Psoas muscle (tissue), 8 donors: Measurements from ENCODE around the gene ELAVL3. TPM values are rescaled to one million over a fixed set of nuclear protein-coding genes. Genes with fewer than 3 reads are reported as not detected.
"Not testable (repeated sequence)": the region's sequence is repeated elsewhere in the genome, so short reads cannot be mapped to it uniquely, and the experiment has no call there.

Experiments used
- ATAC-seq, 4 donors: fragments of 200-7000 bp; cut with Tn5 transposase; one replicate each; pipeline ENCODE4 v1.9.1; 2020; ENCODE audit warnings: moderate library complexity in 3 of 4, mild to moderate bottlenecking in 2 of 4
- DNase-seq, 2 donors: peaks; one replicate each; pipeline ENCODE4 v3.0.0-alpha.2; 2020
- H3K27ac ChIP-seq: fragments of 200-600 bp; one replicate; pipeline ENCODE4 v1.8.0; 2022
- H3K27me3 ChIP-seq, 3 donors: fragments of 200-600 bp in 1 of 3; one replicate each; pipeline versions ENCODE4 v1.6.1 to v1.8.0; 2013 to 2022; ENCODE audit warnings: low read length in 2 of 3, mild to moderate bottlenecking in 2 of 3, moderate library complexity in 1 of 3; ENCODE audit not compliant: insufficient read depth in 3 of 3
- H3K36me3 ChIP-seq, 2 donors: fragments of 200-600 bp in 1 of 2; one replicate each; pipeline versions ENCODE4 v1.6.1 to v1.8.0; 2013 to 2022; ENCODE audit warnings: low read depth in 1 of 2, mild to moderate bottlenecking in 1 of 2, moderate library complexity in 1 of 2; ENCODE audit not compliant: insufficient read depth in 1 of 2
- H3K4me1 ChIP-seq: fragments of 200-600 bp; one replicate; pipeline ENCODE4 v1.8.0; 2022
- H3K4me3 ChIP-seq: fragments of 200-600 bp; one replicate; pipeline ENCODE4 v1.8.0; 2022; ENCODE audit warnings: mild to moderate bottlenecking
- H3K9me3 ChIP-seq: fragments of 200-600 bp; one replicate; pipeline ENCODE4 v1.8.0; 2022
- WGBS, 3 donors: extraction: QIAGEN DNeasy Blood & Tissue Kit; methylation state at CpG; one replicate each; pipeline versions ENCODE4 v1.1.6 to v1.1.7; 2013; 5-methylcytosine and 5-hydroxymethylcytosine counted together
- intact Hi-C, 2 donors: fragments of 100-400 bp; cut with DNase I; formaldehyde crosslinking; loops; one replicate each; pipeline versions ENCODE4 v1.11.0 to v1.14.2; 2022
- polyA plus RNA-seq, 3 donors: library from polyadenylated mRNA; stranded (reverse); fragments of 200-250 nt; gene quantifications; one replicate each; pipeline ENCODE4 v1.2.3, GENCODE V29; 2013
- total RNA-seq, 4 donors: library from RNA; stranded (reverse); fragmentation: NEBNext Ultra II Directional in 2 of 4; extraction: Animal tissue kit (Norgen Biotek cat#: 25700) in 2 of 4; gene quantifications; one replicate each; pipeline versions ENCODE4 v1.2.1 to v1.2.4, GENCODE V29; 2021 to 2023
- TF ChIP-seq, protein P1 (sequence below): fragments of 200-600 bp; IDR thresholded peaks from one replicate; pipeline ENCODE4 v1.8.0; 2022; ENCODE audit warnings: antibody characterized with exemption
- donor health status: healthy with polysubstance abuse.
- donor health status: DM: no; HTN: no; CAD: no; lungs with moderate emphysema.
- donor health status: Bipolar disorder and iron deficiency.
- donor health status: healthy.
- donor health status: DM: yes; HTN: yes; CAD: no.
- donor health status: DM: no; HTN: no; CAD: no.
- donor health status: DM: no; HTN: no; CAD: no.
- donor health status: DM: yes; HTN: yes; CAD: no.

ELAVL3 gene
- total and polyA plus RNA-seq, 7 donors, result 0.03 TPM; not detected in 6

DNA sequence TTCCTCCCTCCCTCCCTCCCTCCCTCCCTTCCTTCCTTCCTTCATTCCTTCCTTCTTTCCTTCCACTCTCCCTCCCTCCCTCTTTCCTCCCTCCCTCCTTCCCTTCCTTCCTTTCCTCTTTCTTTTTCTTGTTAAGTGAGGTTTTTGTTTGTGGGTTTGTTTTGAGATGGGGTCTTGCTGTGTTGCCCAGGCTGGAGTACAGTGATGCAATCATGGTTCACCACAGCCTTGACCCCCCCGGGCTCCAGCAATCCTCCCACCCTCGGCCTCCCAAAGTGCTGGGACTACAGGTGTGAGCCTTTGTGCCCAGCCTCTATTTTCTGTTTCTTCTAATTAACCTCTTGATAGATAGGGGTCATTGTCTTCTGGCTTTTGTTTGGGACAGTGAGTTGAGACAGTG is 19.4 kb downstream of the ELAVL3 start:
- ATAC-seq (no peak), DNase-seq (no peak)
- no peaks in the 10 kb centered on the region for H3K36me3 ChIP-seq
- peaks cover 0 to 19% (median 7%) of the 10 kb centered on the region in 3 donors for H3K27me3 ChIP-seq
- H3K9me3 ChIP-seq, result no peaks in the 10 kb centered on the region
- H3K27ac ChIP-seq, result no peak overlapping the region
- 47 to 65% (median 56%) methylated on average over 2 of the region's 2 CpGs for WGBS, 3 donors
- TF ChIP-seq, protein P1, sequence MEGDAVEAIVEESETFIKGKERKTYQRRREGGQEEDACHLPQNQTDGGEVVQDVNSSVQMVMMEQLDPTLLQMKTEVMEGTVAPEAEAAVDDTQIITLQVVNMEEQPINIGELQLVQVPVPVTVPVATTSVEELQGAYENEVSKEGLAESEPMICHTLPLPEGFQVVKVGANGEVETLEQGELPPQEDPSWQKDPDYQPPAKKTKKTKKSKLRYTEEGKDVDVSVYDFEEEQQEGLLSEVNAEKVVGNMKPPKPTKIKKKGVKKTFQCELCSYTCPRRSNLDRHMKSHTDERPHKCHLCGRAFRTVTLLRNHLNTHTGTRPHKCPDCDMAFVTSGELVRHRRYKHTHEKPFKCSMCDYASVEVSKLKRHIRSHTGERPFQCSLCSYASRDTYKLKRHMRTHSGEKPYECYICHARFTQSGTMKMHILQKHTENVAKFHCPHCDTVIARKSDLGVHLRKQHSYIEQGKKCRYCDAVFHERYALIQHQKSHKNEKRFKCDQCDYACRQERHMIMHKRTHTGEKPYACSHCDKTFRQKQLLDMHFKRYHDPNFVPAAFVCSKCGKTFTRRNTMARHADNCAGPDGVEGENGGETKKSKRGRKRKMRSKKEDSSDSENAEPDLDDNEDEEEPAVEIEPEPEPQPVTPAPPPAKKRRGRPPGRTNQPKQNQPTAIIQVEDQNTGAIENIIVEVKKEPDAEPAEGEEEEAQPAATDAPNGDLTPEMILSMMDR, result no peak
- intact Hi-C loops, result no loop called here
- H3K4me3 ChIP-seq, result no peak overlapping the region
- no peaks in the 10 kb centered on the region for H3K4me1 ChIP-seq

DNA sequence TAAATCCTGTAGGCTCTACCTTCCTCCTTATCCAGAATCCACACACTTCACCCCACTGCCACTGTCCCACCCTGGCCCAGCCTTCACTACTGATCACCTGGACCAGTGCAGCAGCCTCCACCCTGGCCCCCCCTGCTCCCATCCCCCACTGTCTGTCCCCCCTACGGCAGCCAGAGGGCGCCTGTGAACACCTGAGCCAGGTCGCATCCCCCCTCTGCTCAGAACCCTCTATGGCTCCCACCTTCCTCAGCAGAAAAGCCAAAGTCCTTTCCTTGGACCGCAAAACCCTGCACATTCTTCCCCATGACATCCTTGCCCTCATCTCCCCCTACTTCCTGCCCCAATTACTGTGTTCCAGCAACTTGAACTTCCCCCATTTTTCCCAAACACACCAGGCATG is 20.6 kb downstream of the ELAVL3 start:
- no peaks in the 10 kb centered on the region for H3K9me3 ChIP-seq
- no peaks in the 10 kb centered on the region for H3K36me3 ChIP-seq
- H3K27ac ChIP-seq, result no peak overlapping the region
- H3K4me1 ChIP-seq, result no peaks in the 10 kb centered on the region
- H3K4me3 ChIP-seq, result no peak overlapping the region
- peaks cover 0 to 20% (median 7%) of the 10 kb centered on the region in 3 donors for H3K27me3 ChIP-seq
- intact Hi-C loops, result no loop called here
- DNase-seq (no peak), ATAC-seq (no peak)
- WGBS, 3 donors, result 50 to 57% (median 56%) methylated on average over 3 to 4 of the region's 4 CpGs
- TF ChIP-seq, protein P1, result no peak

DNA sequence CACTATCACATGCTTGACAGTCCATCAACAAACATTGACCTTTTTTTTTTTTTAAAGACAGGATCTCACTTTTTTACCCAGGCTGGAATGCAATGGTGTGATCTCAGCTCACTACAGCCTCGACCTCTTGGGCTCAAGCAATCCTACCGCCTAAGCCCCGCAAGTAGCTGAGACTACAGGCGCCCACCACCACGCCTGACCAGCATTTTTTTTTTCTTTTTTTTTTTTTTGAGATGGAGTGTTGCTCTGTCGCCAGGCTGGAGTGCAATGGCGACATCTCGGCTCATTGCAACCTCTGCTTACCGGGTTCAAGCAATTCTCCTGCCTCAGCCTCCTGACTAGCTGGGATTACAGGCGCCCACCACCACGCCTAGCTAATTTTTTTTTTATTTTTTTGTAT is 21.9 kb downstream of the ELAVL3 start:
- H3K9me3 ChIP-seq, ATAC-seq, H3K36me3 ChIP-seq, H3K4me3 ChIP-seq, H3K27ac ChIP-seq, H3K4me1 ChIP-seq, intact Hi-C loops, DNase-seq: not testable (repeated sequence)
- WGBS, 3 donors, result 73 to 77% (median 77%) methylated on average over 11 of the region's 11 CpGs
- peaks cover 0 to 28% (median 7%) of the 10 kb centered on the region in 3 donors for H3K27me3 ChIP-seq

DNA sequence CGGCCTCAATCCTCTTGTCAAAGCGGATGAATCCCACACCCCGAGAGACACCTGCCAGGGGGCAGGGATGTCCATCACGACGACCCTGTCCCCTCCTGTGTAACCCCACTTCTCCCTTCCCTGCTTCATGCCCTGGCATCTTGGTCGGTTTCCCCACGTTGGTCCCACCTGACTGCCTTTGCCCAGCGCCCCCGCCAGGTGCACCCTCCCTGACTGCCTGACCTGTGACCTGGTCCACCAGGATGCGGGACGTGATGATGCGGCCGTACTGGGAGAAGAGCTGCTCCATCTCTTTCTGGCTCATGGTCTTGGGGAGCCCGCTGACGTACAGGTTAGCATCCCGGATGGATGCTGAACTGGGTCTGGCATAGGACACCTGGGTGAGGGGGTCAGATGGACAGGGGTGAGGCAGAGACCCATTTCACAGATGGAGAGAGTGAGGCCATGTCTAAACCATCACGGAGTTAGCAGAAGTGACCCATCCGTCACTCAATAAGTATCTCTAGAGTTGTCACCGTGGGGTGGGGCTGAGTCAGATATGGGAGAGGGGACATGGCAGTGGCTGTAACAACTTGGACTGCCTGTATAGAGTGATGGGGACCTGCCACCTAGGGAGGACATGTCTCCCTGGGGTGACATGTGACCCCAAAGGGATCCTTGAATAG is 22.5 kb downstream of the ELAVL3 start:
- Histone ChIP-seq H3K9me3 (no peaks in the 10 kb centered on the region), H3K36me3 (no peaks in the 10 kb centered on the region), H3K4me1 (no peaks in the 10 kb centered on the region), H3K27ac (no peak overlapping the region), H3K4me3 (no peak overlapping the region), H3K27me3 (peaks cover 0 to 28% (median 8%) of the 10 kb centered on the region in 3 donors)
- 81% methylated on average over 19 of the region's 19 CpGs for WGBS, 3 donors
- DNase-seq (no peak), ATAC-seq (no peak)
- intact Hi-C loops, result no loop called here
- TF ChIP-seq, protein P1, result no peak

DNA sequence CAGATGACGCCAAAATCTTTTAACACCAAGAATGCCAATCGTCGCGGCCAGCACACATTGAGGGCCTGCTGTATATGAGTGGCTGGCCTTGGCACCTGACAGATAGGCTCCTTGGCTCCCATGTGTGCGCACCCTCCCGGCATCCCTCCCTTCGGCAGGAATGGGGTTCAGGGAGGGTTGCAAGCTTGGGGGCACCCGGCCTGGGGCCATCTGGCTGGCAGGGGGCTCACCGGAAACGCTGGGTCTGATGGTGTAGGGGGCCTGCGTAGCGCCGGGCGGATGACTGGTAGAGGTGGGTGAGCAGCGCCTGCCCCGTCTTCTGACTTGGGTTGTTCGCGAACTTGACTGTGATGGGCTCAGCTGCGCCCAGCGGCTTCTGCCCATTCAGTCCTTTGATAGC is 23.0 kb downstream of the ELAVL3 start:
- no peak overlapping the region for H3K4me3 ChIP-seq
- no peaks in the 10 kb centered on the region for H3K9me3 ChIP-seq
- H3K36me3 ChIP-seq, result no peaks in the 10 kb centered on the region
- no peak for DNase-seq
- ATAC-seq, result no peak
- TF ChIP-seq, protein P1, result no peak
- H3K4me1 ChIP-seq, result no peaks in the 10 kb centered on the region
- H3K27me3 ChIP-seq, result peaks cover 0 to 33% (median 13%) of the 10 kb centered on the region in 3 donors
- WGBS, 3 donors, result 82 to 85% (median 83%) methylated on average over 20 of the region's 20 CpGs
- H3K27ac ChIP-seq, result no peak overlapping the region
- intact Hi-C loops, result no loop called here
